Measurements from ENCODE around the gene ADI1.

ADI1 gene

DNA sequence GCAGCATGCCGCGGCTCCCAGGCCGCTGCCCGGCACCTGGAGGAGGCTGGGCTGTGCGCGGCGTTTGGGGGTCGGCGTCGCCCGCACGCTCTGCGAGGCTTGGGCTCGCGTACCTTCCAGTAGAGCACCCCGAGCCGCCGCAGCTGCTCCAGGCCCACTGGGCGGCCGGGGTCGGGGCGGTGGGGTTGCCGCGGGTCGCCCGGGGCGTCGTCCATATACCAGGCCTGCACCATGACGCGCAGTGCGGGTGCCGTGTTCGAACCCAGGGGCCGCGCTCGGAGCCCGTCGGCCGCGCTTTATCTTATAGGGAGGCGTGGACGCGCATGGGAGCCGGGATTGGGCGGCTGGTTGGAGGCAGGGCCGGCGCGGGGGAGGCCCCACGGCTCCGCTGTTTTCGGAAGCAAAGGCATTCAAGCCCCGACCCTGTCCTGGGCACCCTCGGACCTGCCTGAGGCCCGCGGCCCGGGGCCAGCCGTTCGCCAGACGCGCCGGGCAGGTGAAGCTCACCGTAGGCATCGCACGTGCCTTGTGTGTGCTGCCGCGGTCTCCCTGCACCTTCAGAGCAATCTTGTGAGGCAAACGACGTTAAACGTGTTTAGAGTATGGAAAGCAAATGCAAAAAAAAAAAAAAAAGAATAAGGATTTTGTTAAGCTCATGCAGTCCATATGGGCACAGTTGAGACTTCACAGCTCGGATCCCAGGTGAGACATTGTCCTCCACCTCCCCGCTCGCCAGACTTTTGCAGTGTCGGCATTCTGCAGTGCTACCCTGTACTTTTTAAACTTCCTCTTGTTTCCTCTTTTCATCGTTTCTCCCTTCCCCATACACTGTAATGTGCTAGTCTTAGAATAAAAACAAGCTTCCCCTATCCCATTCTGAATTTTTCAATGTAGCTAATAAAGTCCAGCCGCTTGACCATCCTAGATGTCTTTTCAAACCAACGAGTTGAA, at the start of gene ADI1:
Gene ADI1, minus strand, starts transcription at position 277 of the 951 bp plus-strand sequence. Its CDS starts 44 bp downstream, at position 233.
- peak; percentile 81 for DNase-seq

GRCh38 chr2:3566806-3567205, 47.5 kb upstream of the ADI1 start:
- no peak for DNase-seq

- no peak for DNase-seq
Observed at GRCh38 chr2:3565117-3565516, 45.8 kb upstream of the ADI1 start.

DNA sequence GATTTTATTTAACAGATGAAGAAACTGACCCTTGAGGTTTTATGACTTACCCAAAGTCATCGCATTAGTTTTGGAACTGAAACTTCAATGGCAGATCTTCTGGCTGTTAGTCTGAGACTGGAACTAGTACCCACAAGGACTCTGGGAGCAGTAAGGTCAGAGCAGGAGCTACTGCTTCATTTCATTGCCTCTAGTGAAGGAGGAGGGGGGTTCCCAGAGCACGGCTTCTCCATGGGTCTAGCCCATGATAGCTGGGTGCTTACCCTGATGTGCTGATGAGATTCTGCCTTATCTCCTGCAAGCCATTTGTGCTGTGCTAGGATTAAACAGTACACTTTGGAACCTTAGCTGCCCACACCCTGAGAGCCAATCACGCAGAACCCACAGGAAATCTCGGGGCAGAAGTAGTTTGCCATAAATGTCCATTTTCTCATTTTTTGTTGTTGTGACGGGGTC, 44.2 kb upstream of the ADI1 start:
- DNase-seq, result no peak

GRCh38 chr2:3558205-3559014, 39.1 kb upstream of the ADI1 start, which contains the start of gene RNASEH1:
TSS of gene RNASEH1 (minus strand) at chr2:3558333. CDS start at chr2:3558260, 73 bp downstream.
- DNase-seq, result peak; percentile 97

- DNase-seq, result no peak
Observed at GRCh38 chr2:3557639-3558204, 38.4 kb upstream of the ADI1 start.

DNA sequence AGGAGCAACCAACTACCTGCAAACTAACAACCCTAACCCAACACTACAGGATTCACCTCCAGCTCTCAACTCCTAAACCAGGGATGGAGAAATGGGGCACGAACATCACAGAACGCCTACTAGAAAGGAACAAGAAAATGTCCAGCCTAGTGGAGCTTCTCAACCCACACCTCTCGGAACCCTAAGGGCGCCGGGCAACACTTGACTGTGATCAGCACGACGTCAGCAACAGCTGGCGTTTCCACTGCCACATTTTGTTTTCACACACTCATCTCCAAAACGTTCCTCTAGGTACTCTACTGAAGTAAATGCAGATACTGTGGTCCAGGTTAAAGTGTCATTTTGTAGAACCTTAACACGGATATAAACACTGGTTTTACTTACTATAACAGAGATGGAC, 34.6 kb upstream of the ADI1 start:
- DNase-seq, result no peak

DNA sequence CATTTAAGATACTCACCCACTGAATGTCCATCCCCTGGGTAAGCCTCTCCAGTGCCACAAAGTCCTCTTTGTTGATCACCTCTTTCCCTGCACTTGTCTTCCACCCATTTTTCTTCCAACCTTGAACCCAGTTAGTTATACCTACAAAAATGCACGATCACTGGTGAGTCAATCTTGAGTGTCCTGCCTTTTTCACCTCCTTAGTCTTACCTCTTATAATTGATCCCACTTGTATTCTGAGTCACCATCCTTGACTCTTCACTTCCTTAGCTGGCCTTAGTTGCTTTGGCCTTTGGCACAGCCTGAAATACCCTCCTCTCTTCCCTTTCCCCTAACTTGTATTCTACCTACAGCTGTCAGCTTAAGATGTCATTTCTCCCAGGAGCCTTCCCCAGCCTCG, 28.6 kb upstream of the ADI1 start:
- DNase-seq, result no peak

DNA sequence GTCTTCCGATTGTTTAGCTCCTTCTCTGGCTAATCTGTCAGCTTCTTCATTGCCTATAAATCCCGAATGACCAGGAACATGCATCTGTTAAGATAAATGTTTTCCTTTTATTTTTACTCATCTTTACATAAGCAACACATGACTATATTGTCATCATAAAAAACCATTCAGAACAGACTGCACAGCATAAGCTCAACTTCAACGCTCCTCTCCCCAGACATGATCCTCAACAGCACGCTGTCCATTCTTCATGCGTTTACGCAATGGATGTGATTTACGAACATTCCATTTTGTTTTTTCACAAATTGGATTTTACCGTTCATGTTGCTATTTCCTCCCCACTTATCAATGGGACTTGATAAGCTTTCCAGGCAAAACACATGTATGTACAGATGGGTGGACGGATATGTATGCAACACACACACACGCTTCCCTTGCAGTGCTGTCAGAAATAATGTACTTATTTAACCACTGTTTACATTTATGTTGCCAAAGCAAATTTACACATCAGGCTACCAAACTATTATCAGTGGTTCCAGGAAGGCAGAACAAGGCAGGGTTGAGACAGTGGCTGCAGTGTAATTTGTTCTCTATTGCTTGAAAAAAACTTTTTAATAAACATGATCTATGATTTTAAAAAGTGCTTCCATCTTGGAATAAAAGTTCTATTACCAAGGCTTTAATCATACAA, 26.6 kb upstream of the ADI1 start:
- no peak for DNase-seq

DNA sequence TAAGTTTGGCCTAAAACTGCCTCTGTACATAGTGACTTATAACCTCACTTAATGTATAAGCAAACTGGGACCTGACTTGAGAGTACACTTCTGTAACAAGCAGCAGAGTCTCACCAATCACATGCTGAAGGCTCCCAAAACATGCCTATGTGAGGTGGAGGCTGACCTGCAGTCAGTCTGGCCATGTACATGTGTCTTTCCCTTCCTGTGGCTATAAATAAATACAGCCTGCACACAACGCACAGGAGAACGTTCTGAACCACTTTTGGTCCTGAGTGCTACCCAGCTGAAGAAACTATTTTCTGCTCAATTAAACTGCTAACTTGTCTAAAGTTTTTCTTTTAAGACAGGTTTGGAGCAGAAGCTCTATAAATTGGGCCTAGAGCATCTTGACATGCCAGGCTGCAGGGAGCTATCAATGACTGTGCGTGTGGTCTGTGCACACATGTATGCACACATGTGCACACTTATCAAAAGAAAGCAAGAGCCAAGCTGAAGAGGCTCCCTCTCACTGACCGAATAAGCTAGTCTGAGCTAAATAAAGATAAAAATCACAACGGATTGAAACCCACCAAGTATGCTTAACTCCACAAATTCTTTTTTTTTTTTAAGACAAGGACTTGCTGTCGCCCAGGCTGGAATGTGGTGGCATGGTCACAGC, 23.8 kb upstream of the ADI1 start:
- no peak for DNase-seq

DNA sequence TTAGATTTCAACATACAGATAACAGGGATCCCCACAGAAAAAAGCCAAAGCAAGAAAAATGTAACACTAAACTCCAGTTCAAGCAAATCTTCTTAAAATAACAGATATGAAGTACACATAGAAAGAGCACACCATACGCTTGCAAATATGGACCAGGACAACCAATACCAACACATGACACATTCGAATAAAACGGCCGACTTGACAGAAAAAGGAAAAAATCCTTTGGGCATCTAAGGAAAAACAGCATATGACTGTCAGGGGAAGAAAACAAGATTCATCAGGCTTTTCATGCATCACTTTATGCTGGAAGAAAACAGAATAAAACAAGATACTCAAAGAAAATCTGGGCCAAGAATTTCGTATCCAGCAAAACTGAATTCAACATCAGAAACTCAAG, 22.8 kb upstream of the ADI1 start:
- no peak for DNase-seq

- DNase-seq, result no peak
Observed at GRCh38 chr2:3539836-3540235, 20.5 kb upstream of the ADI1 start.

GRCh38 chr2:3536682-3537632, 17.6 kb upstream of the ADI1 start:
- no peak for DNase-seq

- no peak for DNase-seq
Observed at GRCh38 chr2:3535794-3536681, 16.7 kb upstream of the ADI1 start.

GRCh38 chr2:3535467-3535793, 16.1 kb upstream of the ADI1 start:
- no peak for DNase-seq

- DNase-seq, result no peak
Observed at GRCh38 chr2:3534251-3534814, 15.0 kb upstream of the ADI1 start.

DNA sequence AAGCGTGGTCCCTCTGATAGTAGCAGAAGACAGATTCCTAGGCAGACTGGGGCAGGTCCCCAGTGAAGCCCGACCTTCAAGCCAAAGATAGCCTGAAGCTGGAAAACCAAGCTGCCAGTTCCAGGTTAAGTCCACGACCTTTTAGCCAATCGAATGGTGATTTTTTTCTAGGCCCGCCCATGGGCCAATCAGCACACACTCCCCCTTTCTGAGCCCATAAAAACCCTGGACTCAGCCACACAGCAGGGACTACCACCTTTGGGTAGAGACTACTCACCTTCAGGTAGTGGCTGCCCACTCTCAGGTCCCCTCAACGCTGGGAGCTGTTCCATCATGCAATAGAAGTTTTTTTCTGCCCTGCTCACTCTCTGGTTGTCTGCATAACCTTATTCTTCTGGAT, 14.5 kb upstream of the ADI1 start:
- no peak for DNase-seq

DNA sequence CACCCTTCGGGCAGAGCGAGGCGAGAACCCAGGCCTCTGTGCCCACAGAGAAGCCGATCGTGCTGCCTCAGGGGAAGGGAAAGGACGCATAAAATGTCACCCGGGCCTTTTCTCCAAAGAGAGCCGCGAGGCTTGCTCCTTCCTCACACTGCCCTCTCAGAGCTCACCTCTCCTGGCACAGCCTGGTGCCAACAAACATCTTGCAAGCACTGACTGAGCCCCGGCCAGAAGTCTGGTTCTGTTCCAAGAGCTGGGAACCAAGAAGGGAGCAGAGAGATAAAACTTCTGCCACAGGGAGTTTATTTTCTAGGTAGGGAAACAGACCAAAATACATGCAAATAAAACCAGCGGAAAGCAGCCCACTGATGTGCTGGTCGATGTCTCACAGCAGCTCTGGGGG, 13.6 kb upstream of the ADI1 start:
- DNase-seq, result no peak

GRCh38 chr2:3529316-3530025, 10.1 kb upstream of the ADI1 start:
- no peak for DNase-seq
